GM18508 (cell line): ENCODE results near the gene NLRP11.

Experiments used
- ATAC-seq: cut with Tn5 transposase; IDR thresholded peaks from one replicate; pipeline ENCODE4 v1.9.1; 2021; ENCODE audit warnings: moderate number of reproducible peaks; ENCODE audit not compliant: insufficient read depth, unreplicated experiment

Gene NLRP11

GRCh38 chr19:55831846-55832245 is at the start of gene NLRP11:
Gene NLRP11, minus strand, starts transcription at chr19:55831999. Its CDS starts 13,825 bp downstream, at chr19:55818174.
- no peak for ATAC-seq

- ATAC-seq: no peak
Measured at GRCh38 chr19:55877211-55877610, 45.4 kb upstream of the NLRP11 start.

- no peak for ATAC-seq
Measured at GRCh38 chr19:55870736-55871135, 38.9 kb upstream of the NLRP11 start.

GRCh38 chr19:55867101-55867500 is 35.3 kb upstream of the NLRP11 start:
- no peak for ATAC-seq

GRCh38 chr19:55866521-55866920 is 34.7 kb upstream of the NLRP11 start:
- ATAC-seq: no peak

- ATAC-seq: no peak
Measured at GRCh38 chr19:55858969-55859368, 27.2 kb upstream of the NLRP11 start.

GRCh38 chr19:55858401-55858800 is 26.6 kb upstream of the NLRP11 start:
- ATAC-seq: no peak

- no peak for ATAC-seq
Measured at GRCh38 chr19:55857974-55858373, 26.2 kb upstream of the NLRP11 start.

GRCh38 chr19:55857149-55857548 is 25.4 kb upstream of the NLRP11 start:
- ATAC-seq: no peak

GRCh38 chr19:55855160-55855559 is 23.4 kb upstream of the NLRP11 start:
- no peak for ATAC-seq

- ATAC-seq: no peak
Measured at GRCh38 chr19:55838906-55839305, 7.1 kb upstream of the NLRP11 start.

- ATAC-seq: no peak
Measured at GRCh38 chr19:55838251-55838650, 6.5 kb upstream of the NLRP11 start.

- no peak for ATAC-seq
Measured at GRCh38 chr19:55836340-55836739, 4.5 kb upstream of the NLRP11 start, which contains the start of gene NLRP4. Gene NLRP4, plus strand, starts transcription at chr19:55836540. Its CDS starts 15,541 bp downstream, at chr19:55852081.

GRCh38 chr19:55832676-55833075 is 877 bp upstream of the NLRP11 start:
- ATAC-seq: no peak

- ATAC-seq: no peak
Measured at GRCh38 chr19:55830656-55831055, 1.1 kb downstream of the NLRP11 start.

GRCh38 chr19:55820037-55820436 is 11.8 kb downstream of the NLRP11 start:
- no peak for ATAC-seq

- ATAC-seq: no peak
Measured at GRCh38 chr19:55813906-55814305, 17.9 kb downstream of the NLRP11 start.

GRCh38 chr19:55812449-55812848 is 19.4 kb downstream of the NLRP11 start:
- no peak for ATAC-seq

- ATAC-seq: no peak
Measured at GRCh38 chr19:55811340-55811739, 20.5 kb downstream of the NLRP11 start.

- ATAC-seq: no peak
Measured at GRCh38 chr19:55809381-55810058, 22.3 kb downstream of the NLRP11 start.

GRCh38 chr19:55802281-55802680 is 29.5 kb downstream of the NLRP11 start:
- ATAC-seq: no peak

GRCh38 chr19:55801416-55801815 is 30.4 kb downstream of the NLRP11 start:
- ATAC-seq: no peak
